GM10266 (cell line): ENCODE results near the gene PRTG.
"Not testable (repeated sequence)": the region's sequence is repeated elsewhere in the genome, so short reads cannot be mapped to it uniquely, and the experiment has no call there.

Source experiments
- DNase-seq: peaks from one replicate; pipeline ENCODE4 v3.0.0; 2012; ENCODE audit errors: extremely low spot score
- CTCF ChIP-seq: IDR thresholded peaks from 2 replicates; pipeline ENCODE4 v1.5.1; 2012; ENCODE audit warnings: mild to moderate bottlenecking, low read depth; ENCODE audit not compliant: control insufficient read depth, insufficient read depth; ENCODE audit errors: missing control alignments

PRTG gene

DNA sequence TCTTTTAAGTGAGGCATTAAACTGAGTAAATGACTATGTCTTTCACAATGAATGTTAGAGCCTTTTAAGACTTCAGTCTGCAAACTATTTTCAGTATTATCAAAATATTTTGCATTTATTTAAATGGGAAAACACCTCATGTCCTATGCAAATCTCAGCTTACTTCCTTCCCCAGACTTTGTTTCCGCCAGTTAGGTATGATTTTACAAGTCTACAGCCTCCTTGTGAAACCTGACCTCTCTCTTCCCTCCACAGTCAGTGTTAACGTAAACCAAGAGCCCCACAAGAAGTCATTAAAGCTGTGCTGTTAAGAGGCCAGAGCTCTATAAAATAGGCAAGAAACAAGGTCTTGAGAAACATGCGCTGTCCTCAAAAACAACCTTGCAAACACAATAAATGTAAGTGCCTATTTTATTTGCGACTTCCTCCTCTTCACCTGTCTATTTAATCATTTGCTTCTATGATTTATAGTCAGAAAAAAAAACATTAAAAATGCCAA, 48.3 kb downstream of the PRTG start:
- TF ChIP-seq CTCF, result no peak
- DNase-seq, result peak; percentile 29

DNA sequence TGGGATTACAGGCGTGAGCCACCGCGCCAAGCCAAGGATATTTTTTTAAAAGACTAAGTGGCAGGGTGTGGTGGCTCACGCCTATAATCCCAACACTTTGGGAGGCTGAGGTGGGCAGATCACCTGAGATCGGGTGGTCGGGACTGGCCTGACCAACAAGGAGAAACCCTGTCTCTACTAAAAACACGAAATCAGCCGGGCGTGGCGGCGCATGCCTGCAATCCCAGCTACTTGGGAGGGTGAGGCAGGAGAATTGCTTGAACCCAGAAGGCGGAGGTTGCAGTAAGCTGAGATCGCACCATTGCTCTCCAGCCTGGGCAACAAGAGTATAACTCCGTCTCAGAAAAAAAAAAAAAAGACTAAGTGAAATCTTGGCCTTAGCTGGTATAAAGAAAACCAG, 49.8 kb downstream of the PRTG start:
- DNase-seq, result not testable (repeated sequence)

DNA sequence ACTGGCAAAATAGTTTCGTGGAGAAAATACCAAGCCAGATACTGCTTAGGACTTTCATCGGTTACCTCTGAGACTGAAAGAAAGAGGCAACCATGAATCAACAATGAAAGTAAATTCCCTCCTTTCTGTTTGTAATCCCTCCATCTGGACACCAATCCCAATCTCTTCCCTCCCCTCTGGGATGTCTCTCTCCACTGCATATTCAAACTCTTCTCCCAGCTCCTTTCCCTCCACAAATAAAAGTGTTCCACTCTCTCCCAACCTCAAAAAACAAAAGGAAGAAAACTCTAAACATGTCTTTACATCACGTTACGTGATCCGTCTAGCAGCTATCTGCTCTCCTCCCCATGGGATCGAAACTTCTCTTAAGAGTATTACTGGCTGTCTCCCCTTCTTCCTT, 55.2 kb downstream of the PRTG start:
- no peak for TF ChIP-seq CTCF
- no peak for DNase-seq

- peak; percentile 31 for DNase-seq
- TF ChIP-seq CTCF, result no peak
These were observed 57.7 kb downstream of the PRTG start for GRCh38 chr15:55685286-55685685.

GRCh38 chr15:55683376-55683775, 59.6 kb downstream of the PRTG start:
- DNase-seq, result no peak
- no peak for TF ChIP-seq CTCF

GRCh38 chr15:55681631-55682030, 61.3 kb downstream of the PRTG start:
- TF ChIP-seq CTCF, result no peak
- DNase-seq, result no peak

GRCh38 chr15:55676507-55676906, 66.4 kb downstream of the PRTG start:
- DNase-seq, result no peak
- TF ChIP-seq CTCF, result no peak

- TF ChIP-seq CTCF, result no peak
- no peak for DNase-seq
These were observed 69.7 kb downstream of the PRTG start for GRCh38 chr15:55673287-55673686.
